ENCODE data around the gene ROR1.

GRCh38 chr1:63858153-63858552 is 84.3 kb downstream of the ROR1 start:
- TF ChIP-seq CTCF (IDR thresholded peaks at IDR 0.05) (no peak), RXRA (IDR thresholded peaks at IDR 0.05; ENCODE audit: borderline replicate concordance, low read depth) (no peak), MAX (IDR thresholded peaks at IDR 0.05; ENCODE audit: low read depth) (no peak), MEF2A (IDR thresholded peaks at IDR 0.05; ENCODE audit: borderline replicate concordance, low read depth) (no peak), USF1 (IDR thresholded peaks at IDR 0.05; ENCODE audit: borderline replicate concordance, low read depth) (no peak), TAF1 (IDR thresholded peaks at IDR 0.05; ENCODE audit: borderline replicate concordance, low read depth, low read length) (no peak), PBX3 (IDR thresholded peaks at IDR 0.05) (no peak), RFX5 (IDR thresholded peaks at IDR 0.05; ENCODE audit: low read length) (no peak), FOXM1 (IDR thresholded peaks at IDR 0.05; ENCODE audit: low read depth) (no peak)
